GM12878 (cell line): ENCODE data around the gene AGK. TPM values are rescaled to one million over a fixed set of nuclear protein-coding genes. Genes with fewer than 3 reads are reported as not detected.

ENCODE experiments used
- ATAC-seq: fragments of 200-7000 bp; cut with Tn5 transposase; 3 replicates; pipeline ENCODE4 v1.9.1; 2020; ENCODE audit warnings: mild to moderate bottlenecking, moderate library complexity
- BruUV-seq: library from RNA; stranded (reverse); fragments of 400-500 nt; replicated peaks from 2 replicates; lab custom pipeline; 2021; lab: Mats Ljungman, UMichigan
- CTCF ChIA-PET: fragments of 300-600 bp; sonication (Branson Sonifier 250); formaldehyde crosslinking; extraction: SDS; loops from one replicate; lab custom pipeline; 2021; ENCODE audit warnings: inconsistent platforms; lab: Yijun Ruan, JAX
- POLR2A ChIA-PET: fragments of 350-600 bp; formaldehyde crosslinking; extraction: SDS; loops from one replicate; lab custom pipeline; 2021; ENCODE audit warnings: inconsistent platforms; lab: Charles Lee
- RAD21 ChIA-PET: fragments of 300-600 bp; sonication (Branson Sonifier 250); formaldehyde crosslinking; loops from one replicate; lab custom pipeline; 2023; ENCODE audit warnings: antibody characterized with exemption; ENCODE audit not compliant: unreplicated experiment; lab: Charles Lee
- SMC1A ChIA-PET: fragments of 300-600 bp; sonication (Branson Sonifier 250); formaldehyde crosslinking; loops from one replicate; lab custom pipeline; 2023; ENCODE audit not compliant: unreplicated experiment, uncharacterized antibody; lab: Charles Lee
- DNase-seq: peaks from one replicate; pipeline ENCODE4 v3.0.0-alpha.2; 2011; ENCODE audit warnings: low read depth, low spot score
- FAIRE-seq: peaks from 3 replicates; lab custom pipeline; 2011; peaks lifted over from hg19 to GRCh38; lab: Jason Lieb, UNC
- H2AFZ ChIP-seq: 2 replicates; pipeline ENCODE4 v1.6.0; 2011; ENCODE audit warnings: low read depth, low read length, control low read depth; ENCODE audit not compliant: control insufficient read depth
- H3K27ac ChIP-seq: 2 replicates; pipeline ENCODE4 v1.5.1; 2011; ENCODE audit warnings: control low read depth; ENCODE audit not compliant: control insufficient read depth, insufficient read depth
- H3K27me3 ChIP-seq, 2 experiments: replicated peaks in 1 of 2; 2 replicates each; pipeline versions ENCODE4 v1.6.0 to v1.6.1; 2011; ENCODE audit warnings: low read length in 1 of 2; ENCODE audit not compliant: control insufficient read depth in 2 of 2, insufficient read depth in 2 of 2
- H3K36me3 ChIP-seq, 2 experiments: 2 replicates each; pipeline ENCODE4 v1.5.1; 2011; ENCODE audit warnings: low read length in 1 of 2; ENCODE audit not compliant: control insufficient read depth in 2 of 2, insufficient read depth in 2 of 2
- H3K4me1 ChIP-seq: 2 replicates; pipeline ENCODE4 v1.6.1; 2011; ENCODE audit warnings: mild to moderate bottlenecking, low read length, moderate library complexity, mixed read lengths; ENCODE audit not compliant: control insufficient read depth, insufficient read depth
- H3K4me2 ChIP-seq: 2 replicates; pipeline ENCODE4 v1.6.0; 2011; ENCODE audit warnings: control low read depth; ENCODE audit not compliant: control insufficient read depth, insufficient read depth
- H3K4me3 ChIP-seq: fragments of 200-600 bp; sonication (generic); 2 replicates; pipeline ENCODE4 v1.5.1; 2016
- H3K79me2 ChIP-seq: 2 replicates; pipeline ENCODE4 v1.6.0; 2011; ENCODE audit warnings: low read length; ENCODE audit not compliant: control insufficient read depth, insufficient read depth
- H3K9ac ChIP-seq: 2 replicates; pipeline ENCODE4 v1.8.0; 2011; ENCODE audit warnings: low read length, control low read depth, mixed read lengths; ENCODE audit not compliant: control insufficient read depth, insufficient read depth
- H3K9me3 ChIP-seq: replicated peaks from 3 replicates; pipeline ENCODE4 v1.5.1; 2011; ENCODE audit warnings: mild to moderate bottlenecking, low read length; ENCODE audit not compliant: control insufficient read depth, insufficient read depth
- H4K20me1 ChIP-seq: 2 replicates; pipeline ENCODE4 v1.6.0; 2011; ENCODE audit not compliant: control insufficient read depth, insufficient read depth
- HCFC1 ChIP-seq: fragments of 150-350 bp; IDR thresholded peaks from 2 replicates; pipeline ENCODE4 v1.6.1; 2014; ENCODE audit warnings: low read length
- MTA2 ChIP-seq: fragments of 450-650 bp; IDR thresholded peaks from 2 replicates; pipeline ENCODE4 v1.6.1; 2016; ENCODE audit warnings: low read depth, mild to moderate bottlenecking, moderate library complexity
- MYB ChIP-seq: fragments of 150-350 bp; IDR thresholded peaks from 2 replicates; pipeline ENCODE4 v1.6.1; 2014; ENCODE audit warnings: mild to moderate bottlenecking, low read depth, low read length, borderline replicate concordance
- USF1 ChIP-seq: IDR thresholded peaks from 2 replicates; pipeline ENCODE4 v1.6.1; 2011; ENCODE audit warnings: borderline replicate concordance, low read depth, mild to moderate bottlenecking, moderate library complexity, mixed read lengths, low read length; ENCODE audit not compliant: insufficient read depth; ENCODE audit errors: extremely low read length
- WGBS: methylation state at CpG from one replicate; pipeline ENCODE4 v1.1.6; 2016; ENCODE audit warnings: low lambda C conversion rate; ENCODE audit not compliant: insufficient replicate concordance, insufficient coverage; ENCODE audit errors: missing lambda C conversion rate; 5-methylcytosine and 5-hydroxymethylcytosine counted together
- in situ Hi-C: fragments of 300-500 bp; cut with MboI; formaldehyde crosslinking; loops from 9 replicates; pipeline ENCODE4 v1.14.3; 2018; ENCODE audit warnings: mixed read lengths
- intact Hi-C: fragments of 100-400 bp; cut with micrococcal nuclease; formaldehyde crosslinking; loops from one replicate; pipeline ENCODE4 v1.14.2; 2022; ENCODE audit not compliant: unreplicated experiment
- polyA plus RNA-seq, 11 experiments: library from polyadenylated mRNA; depleted of rRNA in 4 of 11; unstranded in 6 of 11; stranded (reverse) in 5 of 11; fragments of >200 nt; fragmentation: Nextera tagmentation in 4 of 11; fragmentation: Illumina TruSeq in 1 of 11; extraction: Ambion mirVana in 4 of 11; extraction: Trizol in 1 of 11; gene quantifications; 1 replicate in 1 of 11; 2 replicates in 10 of 11; pipeline versions ENCODE4 v1.2.1 to v1.2.3, GENCODE V29; 2011 to 2016; ENCODE audit warnings: inconsistent platforms in 2 of 11, missing spikeins in 2 of 11, low read depth in 1 of 11
- total RNA-seq, 4 experiments: library from RNA; depleted of rRNA in 3 of 4; stranded (reverse); fragments of >200 nt in 3 of 4; fragmentation: Illumina TruSeq in 1 of 4; extraction: Trizol in 1 of 4; gene quantifications; 2 replicates each; pipeline versions ENCODE4 v1.2.1 to v1.2.3, GENCODE V29; 2013 to 2021

The AGK gene
- total and polyA plus RNA-seq, 10 of the 15 experiments (the other 5 are each of a cell fraction or from before 2014, with no cell fraction given), result 32.5 to 85.6 (median 47.8) TPM

DNA sequence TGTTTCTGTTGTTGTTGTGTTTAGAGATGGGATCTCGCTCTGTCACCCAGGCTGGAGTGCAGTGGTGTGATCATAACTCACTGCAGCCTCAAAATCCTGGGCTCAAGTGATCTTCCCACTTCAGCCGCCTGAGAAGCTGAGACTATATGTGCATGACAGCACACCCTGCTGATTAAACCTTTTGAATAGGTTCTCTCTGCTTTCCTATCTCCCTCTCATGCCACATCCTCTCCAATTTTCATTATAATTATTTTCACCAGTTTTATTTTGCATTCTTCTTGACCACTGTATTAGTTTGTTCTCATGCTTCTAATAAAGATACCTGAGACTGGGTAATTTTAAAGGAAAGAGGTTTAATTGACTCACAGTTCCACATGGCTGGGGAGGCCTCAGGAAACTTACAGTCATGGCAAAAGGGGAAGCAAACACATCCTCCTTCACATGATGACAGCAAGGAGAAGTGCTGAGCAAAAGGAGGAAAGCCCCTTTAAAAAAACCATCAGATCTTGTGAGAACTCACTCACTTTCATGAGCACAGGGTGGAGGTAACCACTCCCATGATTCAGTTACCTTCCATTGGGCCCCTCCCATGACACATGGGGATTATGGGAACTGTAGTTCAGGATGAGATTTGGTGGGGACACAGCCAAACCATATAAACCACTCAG, 12.9 kb downstream of the AGK start (continued):
- TF ChIP-seq MTA2 (no peak), HCFC1 (peak; percentile 64), MYB (no peak)

DNA sequence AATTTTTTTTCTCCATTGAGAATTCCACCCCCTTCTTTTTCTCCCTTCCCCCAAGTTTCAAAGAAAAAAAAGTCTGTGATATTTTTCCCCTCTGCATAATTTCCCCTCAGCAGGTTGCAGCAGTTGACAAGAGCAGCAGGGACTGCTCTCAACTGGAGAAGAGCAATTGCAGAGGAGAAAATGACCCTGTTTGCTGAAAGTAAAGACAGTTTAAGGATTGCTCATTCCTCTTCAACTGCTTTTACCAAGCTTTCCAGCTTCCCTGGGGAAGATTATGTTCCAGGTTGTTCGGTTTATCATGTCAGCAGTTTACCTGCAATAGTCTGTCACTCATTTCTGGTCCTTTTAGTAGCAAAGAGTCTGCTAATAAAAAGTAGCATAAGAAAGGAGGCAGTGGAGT, 16.2 kb downstream of the AGK start:
- H3K27ac ChIP-seq, result no peak overlapping the region
- peaks cover 19% of the 10 kb centered on the region for H3K9me3 ChIP-seq
- no peak for DNase-seq
- TF ChIP-seq USF1, result no peak
- H3K4me1 ChIP-seq, result peaks cover 5% of the 10 kb centered on the region; the same call in 1 of the 2 replicates
- ATAC-seq, result no peak
- no peaks in the 10 kb centered on the region for H3K27me3 ChIP-seq
- H3K79me2 ChIP-seq, result peaks cover 1% of the 10 kb centered on the region
- BruUV-seq, result no TSS peak
- ChIA-PET CTCF (no interaction called here), POLR2A (no interaction called here), SMC1A (no interaction called here), RAD21 (no interaction called here)
- WGBS, result 100% methylated on average over 1 of the region's 1 CpG
- H3K4me3 ChIP-seq, result no peak overlapping the region
- H4K20me1 ChIP-seq, result no peaks in the 10 kb centered on the region
- FAIRE-seq, result no peak
- H3K9ac ChIP-seq, result no peak overlapping the region
- H2AFZ ChIP-seq, result no peak overlapping the region
- in situ Hi-C loops, result loop anchor here (10.0 kb wide), 1 partner anchor 1237 kb away; no protein-coding TSS in a partner anchor
- peaks cover 3 to 19% of the 10 kb centered on the region in 2 experiments for H3K36me3 ChIP-seq
- no peak overlapping the region for H3K4me2 ChIP-seq
- intact Hi-C loops, result no loop called here
